ENCODE results near the gene CHERP.

DNA sequence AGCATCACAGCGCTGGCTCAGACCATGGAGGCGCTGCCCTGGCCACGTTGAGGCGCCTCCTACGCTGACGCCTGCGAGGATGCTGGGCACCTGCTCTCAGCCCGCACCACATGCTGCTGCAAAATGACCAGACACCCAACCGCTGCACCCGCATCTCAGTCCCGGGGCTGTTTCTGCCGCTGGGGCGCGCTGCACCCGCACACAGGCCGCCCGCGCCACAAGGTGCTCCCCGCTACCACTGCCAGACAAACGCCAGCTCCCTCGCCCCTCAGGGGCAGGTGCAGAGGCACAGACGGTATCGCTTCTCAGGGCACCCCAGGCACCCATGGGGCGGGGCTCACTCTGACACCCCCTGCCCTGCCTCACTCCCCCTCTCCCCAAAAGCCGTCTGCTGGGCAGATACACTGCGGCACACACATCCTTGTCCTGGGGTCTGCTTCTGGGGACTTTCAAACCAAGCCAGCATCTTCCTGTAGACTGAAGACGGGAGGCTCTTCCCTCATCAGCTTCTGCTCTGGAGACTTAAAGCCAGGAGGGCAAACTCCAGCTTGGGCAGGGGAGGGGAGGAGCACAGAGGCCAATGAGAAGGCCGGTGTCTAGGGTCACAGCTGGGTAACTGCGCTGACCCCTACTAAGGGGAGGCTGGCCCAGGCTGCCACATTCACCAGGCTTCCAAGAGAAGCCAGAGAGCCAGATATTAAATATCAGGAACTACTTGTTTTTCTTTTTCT is 16.3 kb downstream of the CHERP start:
- TF ChIP-seq CTBP1 (IDR thresholded peaks at IDR 0.05; ENCODE audit: borderline replicate concordance), result no peak
- no peak for TF ChIP-seq TARDBP (IDR thresholded peaks at IDR 0.05)
- no peak for TF ChIP-seq ELF4 (IDR thresholded peaks at IDR 0.05)
- TF ChIP-seq FOXK2 (IDR thresholded peaks at IDR 0.05), result no peak
- no peak for TF ChIP-seq LEF1 (IDR thresholded peaks at IDR 0.05; ENCODE audit: borderline replicate concordance)
- TF ChIP-seq BHLHE40 (IDR thresholded peaks at IDR 0.05; ENCODE audit: borderline replicate concordance), result no peak
- no peak for TF ChIP-seq L3MBTL2 (conservative IDR thresholded peaks at IDR 0.05)
- no peak for TF ChIP-seq SP1 (IDR thresholded peaks at IDR 0.05)
- no peak for TF ChIP-seq FOXA1 (IDR thresholded peaks at IDR 0.05)
- TF ChIP-seq SUZ12 (IDR thresholded peaks at IDR 0.05), result no peak
- no peak for TF ChIP-seq FOXM1 (IDR thresholded peaks at IDR 0.05; ENCODE audit: borderline replicate concordance)
- TF ChIP-seq HDGF (IDR thresholded peaks at IDR 0.05; ENCODE audit: borderline replicate concordance), result no peak
- TF ChIP-seq, protein P1, sequence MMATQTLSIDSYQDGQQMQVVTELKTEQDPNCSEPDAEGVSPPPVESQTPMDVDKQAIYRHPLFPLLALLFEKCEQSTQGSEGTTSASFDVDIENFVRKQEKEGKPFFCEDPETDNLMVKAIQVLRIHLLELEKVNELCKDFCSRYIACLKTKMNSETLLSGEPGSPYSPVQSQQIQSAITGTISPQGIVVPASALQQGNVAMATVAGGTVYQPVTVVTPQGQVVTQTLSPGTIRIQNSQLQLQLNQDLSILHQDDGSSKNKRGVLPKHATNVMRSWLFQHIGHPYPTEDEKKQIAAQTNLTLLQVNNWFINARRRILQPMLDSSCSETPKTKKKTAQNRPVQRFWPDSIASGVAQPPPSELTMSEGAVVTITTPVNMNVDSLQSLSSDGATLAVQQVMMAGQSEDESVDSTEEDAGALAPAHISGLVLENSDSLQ (IDR thresholded peaks at IDR 0.05), result no peak
- TF ChIP-seq ZNF384 (IDR thresholded peaks at IDR 0.05), result no peak
